Prostate gland (tissue), 2 donors: ENCODE data around the gene CEP72. TPM values are rescaled to one million over a fixed set of nuclear protein-coding genes. Genes with fewer than 3 reads are reported as not detected.
"Not testable (repeated sequence)": the region's sequence is repeated elsewhere in the genome, so short reads cannot be mapped to it uniquely, and the experiment has no call there.

Experiments
- DNase-seq: peaks from one replicate; pipeline ENCODE4 v3.0.0-alpha.2; 2019; ENCODE audit warnings: low spot score
- H3K27ac ChIP-seq, 2 donors: fragments of 200-600 bp; sonication (generic); 2 replicates each; pipeline ENCODE4 v1.5.1; 2017 to 2019
- H3K27me3 ChIP-seq: fragments of 200-600 bp; sonication (generic); replicated peaks from 2 replicates; pipeline ENCODE4 v1.5.1; 2019; ENCODE audit not compliant: insufficient read depth
- H3K36me3 ChIP-seq, 2 donors: fragments of 200-600 bp; sonication (generic); 1 replicate in 1 of 2; 2 replicates in 1 of 2; pipeline versions ENCODE4 v1.5.1 to v1.8.1; 2017 to 2019
- H3K4me1 ChIP-seq: fragments of 200-600 bp; sonication (generic); replicated peaks from 2 replicates; pipeline ENCODE4 v1.5.1; 2019
- H3K4me3 ChIP-seq, 2 donors: fragments of 200-600 bp; sonication (generic); 2 replicates each; pipeline ENCODE4 v1.5.1; 2017 to 2019
- H3K9me3 ChIP-seq: fragments of 200-600 bp; sonication (generic); 2 replicates; pipeline ENCODE4 v1.5.1; 2017
- POLR2A ChIP-seq: fragments of 450-650 bp; IDR thresholded peaks from one replicate; pipeline ENCODE4 v1.6.1; 2016; ENCODE audit warnings: antibody characterized with exemption, mild to moderate bottlenecking
- POLR2AphosphoS5 ChIP-seq: sonication (generic); formaldehyde crosslinking; IDR thresholded peaks from one replicate; pipeline ENCODE4 v1.6.1; 2017; ENCODE audit warnings: antibody characterized with exemption
- WGBS: methylation state at CpG from one replicate; pipeline ENCODE4 v1.1.5; 2018; 5-methylcytosine and 5-hydroxymethylcytosine counted together
- intact Hi-C: fragments of 100-400 bp; cut with DNase I; formaldehyde crosslinking; loops from one replicate; pipeline ENCODE4 v1.14.2; 2022
- total RNA-seq, 2 donors: library from RNA; depleted of rRNA; stranded (reverse); fragments of >200 nt; gene quantifications; one replicate each; pipeline ENCODE4 v1.1.0, GENCODE V29; 2016
- TF ChIP-seq, protein P1 (sequence below), 4 experiments: fragments of 200-600 bp in 2 of 4; fragments of 450-650 bp in 2 of 4; sonication (generic) in 2 of 4; IDR thresholded peaks; 1 replicate in 3 of 4; 2 replicates in 1 of 4; pipeline ENCODE4 v1.5.1; 2016 to 2019; ENCODE audit warnings: antibody characterized with exemption in 4 of 4, mild to moderate bottlenecking in 2 of 4, moderate library complexity in 2 of 4

CEP72 gene
- total RNA-seq, 2 donors from 2014 or later, result 6.4 to 12.8 TPM

DNA sequence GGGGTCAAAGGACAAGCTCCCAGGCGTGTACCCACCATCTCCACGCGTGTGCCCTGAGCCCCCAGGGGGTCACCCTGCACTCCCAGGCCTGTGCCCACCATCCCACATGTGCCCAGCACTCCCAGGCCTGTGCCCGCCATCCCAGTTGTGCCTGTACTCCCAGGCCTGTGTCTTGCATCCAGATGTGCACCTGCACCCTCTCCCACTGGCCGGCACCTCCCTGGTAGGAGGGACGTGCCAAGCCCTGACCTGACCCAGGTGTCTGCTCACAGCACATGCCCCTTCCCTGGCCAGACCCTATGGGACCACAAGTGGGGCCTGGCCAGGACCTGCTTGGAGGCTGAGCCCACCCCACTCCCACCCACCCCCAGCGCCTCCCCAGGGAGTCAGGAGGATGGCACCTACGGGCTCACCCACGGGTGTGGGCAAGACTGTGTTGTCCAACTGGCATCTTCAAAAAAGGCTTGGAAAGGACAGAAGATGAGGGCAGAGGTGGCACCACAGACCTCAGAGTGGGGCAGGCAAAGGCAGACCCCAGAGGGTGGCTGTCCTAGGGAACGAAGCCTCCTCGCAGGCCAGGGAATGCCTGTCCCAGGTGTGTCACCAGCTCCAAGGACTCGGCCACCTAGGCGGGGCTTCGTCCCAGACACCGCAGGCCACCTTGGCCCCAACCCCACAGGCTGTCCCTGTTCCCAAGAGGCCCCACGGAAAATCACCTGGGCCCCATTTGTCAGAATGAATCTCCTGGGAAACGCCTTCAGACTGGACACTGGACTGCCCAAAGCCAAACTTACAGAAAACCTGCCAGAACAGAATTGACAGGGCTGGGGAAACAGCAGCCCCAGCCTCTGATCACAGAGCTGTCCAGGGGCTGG, 69.4 kb downstream of the CEP72 start:
- H3K4me3 ChIP-seq, H3K27ac ChIP-seq, H3K27me3 ChIP-seq, DNase-seq, H3K9me3 ChIP-seq, H3K4me1 ChIP-seq, H3K36me3 ChIP-seq: not testable (repeated sequence)
- intact Hi-C loops, result loop anchor here (2.0 kb wide), 1 partner anchor 93 kb away; no protein-coding TSS in a partner anchor
- WGBS, result 97% methylated on average over 13 of the region's 17 CpGs

DNA sequence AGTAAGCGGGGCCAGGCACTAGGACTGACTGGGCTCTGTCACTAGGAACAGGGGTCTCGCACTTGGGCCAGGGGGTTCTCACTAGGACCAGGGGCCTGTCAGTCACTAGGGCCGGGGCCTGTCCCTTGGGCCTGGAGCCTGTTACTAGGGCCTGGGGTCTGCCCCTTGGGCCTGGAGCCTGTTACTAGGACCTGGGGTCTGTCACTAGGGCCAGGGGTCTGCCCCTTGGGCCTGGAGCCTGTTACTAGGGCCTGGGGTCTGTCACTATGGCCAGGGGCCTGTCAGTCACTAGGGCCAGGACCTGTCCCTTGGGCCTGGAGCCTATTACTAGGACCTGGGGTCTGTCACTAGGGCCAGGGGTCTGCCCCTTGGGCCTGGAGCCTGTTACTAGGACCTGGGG, 70.1 kb downstream of the CEP72 start:
- not testable (repeated sequence) for H3K9me3 ChIP-seq, H3K27ac ChIP-seq, H3K36me3 ChIP-seq, DNase-seq, H3K4me3 ChIP-seq, H3K4me1 ChIP-seq, H3K27me3 ChIP-seq
- WGBS, result no CpG with 5 or more reads among the region's 3 CpGs
- intact Hi-C loops, result loop anchor here (2.0 kb wide), 1 partner anchor 93 kb away; no protein-coding TSS in a partner anchor

DNA sequence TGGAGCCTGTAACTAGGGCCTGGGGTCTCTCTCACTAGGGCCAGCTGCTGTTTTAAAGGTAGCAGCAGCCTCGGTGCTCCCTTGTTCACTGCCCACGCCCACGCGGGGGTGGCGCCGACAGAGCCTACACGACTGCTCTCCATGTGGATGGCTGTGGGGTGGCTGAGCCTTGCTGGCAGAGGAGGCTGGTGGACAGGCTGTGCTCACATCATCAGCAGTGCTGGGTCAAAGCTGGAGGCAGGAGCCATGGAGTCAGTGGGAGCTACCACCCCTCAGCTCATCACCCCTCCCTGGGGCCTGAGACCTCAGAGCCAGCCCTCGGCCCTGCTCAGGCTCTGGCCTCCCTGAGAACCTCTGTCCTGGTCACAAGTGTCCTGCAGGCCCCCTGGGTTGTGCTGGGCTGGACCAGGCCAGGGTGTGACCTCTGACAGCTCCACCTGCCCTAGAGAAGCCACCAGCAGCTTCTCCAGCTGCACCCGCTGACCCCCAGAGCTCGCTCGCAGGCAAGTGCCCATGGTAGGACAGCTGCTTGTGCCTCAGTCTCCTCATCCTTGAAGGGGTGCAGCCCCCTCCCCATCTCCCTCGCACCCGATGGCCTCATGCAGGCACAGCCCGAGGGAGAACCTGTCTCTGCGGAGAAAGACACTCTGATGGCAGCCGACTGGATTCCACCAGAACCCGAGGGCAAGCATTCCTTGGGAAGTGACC, 70.7 kb downstream of the CEP72 start:
- WGBS, result 88% methylated on average over 13 of the region's 17 CpGs

DNA sequence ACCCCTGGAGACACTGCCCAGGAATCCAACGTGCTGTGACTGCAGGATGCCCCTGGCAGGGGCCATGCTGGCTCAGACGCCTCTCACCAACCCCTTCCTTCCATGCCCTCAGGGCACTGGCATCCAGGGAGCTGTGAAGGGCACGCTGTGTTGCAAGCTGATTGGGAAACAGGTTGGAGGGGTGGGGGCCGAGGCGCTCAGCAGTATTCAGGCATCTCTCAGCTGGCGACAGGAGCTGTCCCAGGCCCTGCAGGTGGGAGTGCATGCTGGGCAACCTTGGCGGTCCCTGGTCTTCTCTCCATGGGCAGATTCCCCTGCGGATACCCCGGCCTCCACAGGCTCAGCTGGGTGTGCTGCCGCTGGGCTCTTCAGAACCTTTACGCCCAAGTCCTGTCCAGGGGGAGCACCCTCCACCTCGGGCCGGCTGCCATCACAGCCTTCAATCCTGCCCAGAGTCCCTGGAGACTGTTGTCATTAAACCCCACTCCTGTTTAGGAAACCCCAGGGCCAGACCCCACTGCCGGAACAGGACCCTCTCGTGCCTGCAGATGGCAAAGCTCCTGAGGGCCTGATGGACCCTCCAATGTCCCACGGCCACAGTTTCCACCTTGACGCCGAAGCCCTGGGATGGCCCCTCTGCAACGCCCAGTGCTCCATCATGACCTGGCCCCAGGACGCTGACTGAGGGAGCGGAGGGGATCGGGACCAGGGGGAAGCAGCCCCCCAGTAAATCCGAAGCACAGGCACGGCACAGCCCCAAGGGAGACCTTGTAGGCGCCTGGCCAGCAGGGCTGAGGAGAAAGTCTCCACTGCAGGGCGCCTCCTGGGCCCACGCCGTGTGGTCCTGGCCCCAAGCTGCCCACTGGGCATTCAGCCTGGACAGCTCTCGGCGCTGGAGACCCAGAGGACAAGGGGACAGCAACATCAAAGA, 71.7 kb downstream of the CEP72 start:
- TF ChIP-seq POLR2A (no peak), POLR2AphosphoS5 (no peak)
- TF ChIP-seq, protein P1, sequence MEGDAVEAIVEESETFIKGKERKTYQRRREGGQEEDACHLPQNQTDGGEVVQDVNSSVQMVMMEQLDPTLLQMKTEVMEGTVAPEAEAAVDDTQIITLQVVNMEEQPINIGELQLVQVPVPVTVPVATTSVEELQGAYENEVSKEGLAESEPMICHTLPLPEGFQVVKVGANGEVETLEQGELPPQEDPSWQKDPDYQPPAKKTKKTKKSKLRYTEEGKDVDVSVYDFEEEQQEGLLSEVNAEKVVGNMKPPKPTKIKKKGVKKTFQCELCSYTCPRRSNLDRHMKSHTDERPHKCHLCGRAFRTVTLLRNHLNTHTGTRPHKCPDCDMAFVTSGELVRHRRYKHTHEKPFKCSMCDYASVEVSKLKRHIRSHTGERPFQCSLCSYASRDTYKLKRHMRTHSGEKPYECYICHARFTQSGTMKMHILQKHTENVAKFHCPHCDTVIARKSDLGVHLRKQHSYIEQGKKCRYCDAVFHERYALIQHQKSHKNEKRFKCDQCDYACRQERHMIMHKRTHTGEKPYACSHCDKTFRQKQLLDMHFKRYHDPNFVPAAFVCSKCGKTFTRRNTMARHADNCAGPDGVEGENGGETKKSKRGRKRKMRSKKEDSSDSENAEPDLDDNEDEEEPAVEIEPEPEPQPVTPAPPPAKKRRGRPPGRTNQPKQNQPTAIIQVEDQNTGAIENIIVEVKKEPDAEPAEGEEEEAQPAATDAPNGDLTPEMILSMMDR (IDR thresholded peaks at IDR 0.05), result no peak
- intact Hi-C loops, result loop anchor here (2.0 kb wide), 1 partner anchor 91 kb away; no protein-coding TSS in a partner anchor
- WGBS, result 81% methylated on average over 30 of the region's 30 CpGs

More for the DNA sequence above, 70.7 kb downstream of the CEP72 start:
- not testable (repeated sequence) for H3K36me3 ChIP-seq, H3K4me1 ChIP-seq, H3K27ac ChIP-seq, DNase-seq, H3K27me3 ChIP-seq, H3K9me3 ChIP-seq, H3K4me3 ChIP-seq
- intact Hi-C loops, result loop anchor here (2.0 kb wide), 1 partner anchor 92 kb away; no protein-coding TSS in a partner anchor

DNA sequence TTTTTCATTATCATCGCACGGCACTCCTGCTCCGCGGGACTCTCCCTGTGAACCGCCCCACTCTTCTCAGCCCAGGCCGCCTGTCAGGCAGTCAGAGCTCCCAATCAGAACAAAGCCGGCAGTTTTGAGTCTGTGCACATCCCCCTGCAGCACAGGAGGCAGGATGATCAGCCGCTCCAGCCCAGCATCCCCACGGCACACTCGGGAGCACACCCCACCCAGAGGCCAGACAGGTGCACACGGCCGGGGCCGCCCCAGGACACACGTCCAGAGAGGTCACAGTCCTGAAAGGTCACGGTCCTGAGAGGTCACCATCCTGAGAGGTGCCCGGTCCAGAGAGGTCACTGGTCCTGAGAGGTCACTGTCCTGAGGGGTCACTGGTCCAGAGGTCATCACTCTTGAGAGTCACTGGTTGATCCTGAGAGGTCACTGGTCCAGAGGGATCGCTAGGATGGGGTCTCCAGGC, 72.6 kb downstream of the CEP72 start:
- no peak overlapping the region for H3K4me3 ChIP-seq
- 81% methylated on average over 17 of the region's 17 CpGs for WGBS
- no peaks in the 10 kb centered on the region for H3K9me3 ChIP-seq
- no peak overlapping the region for H3K27ac ChIP-seq
- no peaks in the 10 kb centered on the region for H3K36me3 ChIP-seq
- intact Hi-C loops, result no loop called here
- no peaks in the 10 kb centered on the region for H3K27me3 ChIP-seq
- no peak for DNase-seq
- no peak for TF ChIP-seq POLR2A
- TF ChIP-seq POLR2AphosphoS5, result no peak
- TF ChIP-seq, protein P1 (IDR thresholded peaks at IDR 0.05), result no peak
- no peaks in the 10 kb centered on the region for H3K4me1 ChIP-seq

More for the DNA sequence above, 71.7 kb downstream of the CEP72 start:
- Histone ChIP-seq H3K36me3 (no peaks in the 10 kb centered on the region), H3K9me3 (no peaks in the 10 kb centered on the region), H3K27ac (no peak overlapping the region), H3K4me1 (no peaks in the 10 kb centered on the region), H3K4me3 (no peak overlapping the region), H3K27me3 (no peaks in the 10 kb centered on the region)
- no peak for DNase-seq
